Measurements from ENCODE around the gene CD2AP.

DNA sequence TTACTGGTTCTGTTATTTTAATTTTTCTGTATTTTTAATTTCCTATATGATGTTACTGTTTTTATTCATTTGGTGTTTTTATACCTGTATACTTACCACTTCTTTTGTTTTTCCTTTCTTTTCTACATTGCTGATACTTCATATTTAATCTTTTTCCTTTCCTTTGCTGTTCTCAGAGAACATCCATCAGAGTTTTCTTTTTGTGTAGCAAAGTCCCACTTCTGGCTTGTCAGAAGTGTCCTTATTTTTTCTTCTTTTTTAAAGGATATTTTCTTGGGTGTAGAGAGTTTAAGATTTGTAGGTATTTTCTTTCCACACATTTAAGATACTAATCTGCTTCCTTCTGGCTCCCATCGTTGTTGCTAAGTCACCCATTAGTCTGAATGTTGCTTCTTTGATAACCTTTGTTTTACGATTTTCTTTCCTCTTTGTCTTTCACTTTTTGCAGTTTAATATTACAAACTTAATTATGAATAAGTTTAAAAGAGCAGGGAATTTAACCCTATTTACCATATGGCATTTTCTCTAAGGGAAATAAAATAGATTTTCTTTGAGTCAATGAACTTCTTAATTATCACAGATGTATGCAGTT, 18.5 kb downstream of the CD2AP start:
- no peak for TF ChIP-seq POLR2A (IDR thresholded peaks at IDR 0.05)
- TF ChIP-seq CTCF (IDR thresholded peaks at IDR 0.05) = no peak
